ENCODE data around the gene CYB5R3. TPM values are rescaled to one million over a fixed set of nuclear protein-coding genes. Genes with fewer than 3 reads are reported as not detected.

CYB5R3 gene
- total RNA-seq, 2 donors from 2014 or later, result 125 to 455 TPM

GRCh38 chr22:42688241-42689211 is 39.3 kb upstream of the CYB5R3 start:
- H3K27ac ChIP-seq, result peak overlapping the region; percentile 80 to 91
- TF ChIP-seq, protein P1, sequence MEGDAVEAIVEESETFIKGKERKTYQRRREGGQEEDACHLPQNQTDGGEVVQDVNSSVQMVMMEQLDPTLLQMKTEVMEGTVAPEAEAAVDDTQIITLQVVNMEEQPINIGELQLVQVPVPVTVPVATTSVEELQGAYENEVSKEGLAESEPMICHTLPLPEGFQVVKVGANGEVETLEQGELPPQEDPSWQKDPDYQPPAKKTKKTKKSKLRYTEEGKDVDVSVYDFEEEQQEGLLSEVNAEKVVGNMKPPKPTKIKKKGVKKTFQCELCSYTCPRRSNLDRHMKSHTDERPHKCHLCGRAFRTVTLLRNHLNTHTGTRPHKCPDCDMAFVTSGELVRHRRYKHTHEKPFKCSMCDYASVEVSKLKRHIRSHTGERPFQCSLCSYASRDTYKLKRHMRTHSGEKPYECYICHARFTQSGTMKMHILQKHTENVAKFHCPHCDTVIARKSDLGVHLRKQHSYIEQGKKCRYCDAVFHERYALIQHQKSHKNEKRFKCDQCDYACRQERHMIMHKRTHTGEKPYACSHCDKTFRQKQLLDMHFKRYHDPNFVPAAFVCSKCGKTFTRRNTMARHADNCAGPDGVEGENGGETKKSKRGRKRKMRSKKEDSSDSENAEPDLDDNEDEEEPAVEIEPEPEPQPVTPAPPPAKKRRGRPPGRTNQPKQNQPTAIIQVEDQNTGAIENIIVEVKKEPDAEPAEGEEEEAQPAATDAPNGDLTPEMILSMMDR (IDR thresholded peaks at IDR 0.05), result peak in 1 of 4 experiments; percentile 4
- TF ChIP-seq POLR2AphosphoS5 (IDR thresholded peaks at IDR 0.05), result peak; percentile 96
- peak; percentile 33 for TF ChIP-seq POLR2A (IDR thresholded peaks at IDR 0.05)
- intact Hi-C loops (cut with DNase I), result no loop called here
- H3K9me3 ChIP-seq, result no peaks in the 10 kb centered on the region
- 12% methylated on average over 25 of the region's 25 CpGs for WGBS
- peaks cover 15% of the 10 kb centered on the region for H3K4me1 ChIP-seq (replicated peaks)
- H3K4me3 ChIP-seq, result no peak overlapping the region
- H3K27me3 ChIP-seq (replicated peaks; ENCODE audit: insufficient read depth), result no peaks in the 10 kb centered on the region
- peak; percentile 95 for DNase-seq (ENCODE audit: low spot score)
- no peaks in the 10 kb centered on the region for H3K36me3 ChIP-seq

- Histone ChIP-seq H3K4me1 (replicated peaks) (peaks cover 20% of the 10 kb centered on the region), H3K9me3 (no peaks in the 10 kb centered on the region), H3K27me3 (replicated peaks; ENCODE audit: insufficient read depth) (no peaks in the 10 kb centered on the region), H3K27ac (peak overlapping the region; percentile 58 to 91), H3K36me3 (no peaks in the 10 kb centered on the region), H3K4me3 (no peak overlapping the region)
- TF ChIP-seq POLR2A (IDR thresholded peaks at IDR 0.05), result no peak
- TF ChIP-seq POLR2AphosphoS5 (IDR thresholded peaks at IDR 0.05), result no peak
- TF ChIP-seq, protein P1 (IDR thresholded peaks at IDR 0.05), result no peak
- 86% methylated on average over 14 of the region's 14 CpGs for WGBS
- no peak for DNase-seq (ENCODE audit: low spot score)
- intact Hi-C loops (cut with DNase I), result no loop called here
Observed at GRCh38 chr22:42686756-42687491, 37.7 kb upstream of the CYB5R3 start.

GRCh38 chr22:42685941-42686653 is 36.9 kb upstream of the CYB5R3 start:
- TF ChIP-seq, protein P1 (IDR thresholded peaks at IDR 0.05), result no peak
- no peak for TF ChIP-seq POLR2AphosphoS5 (IDR thresholded peaks at IDR 0.05)
- TF ChIP-seq POLR2A (IDR thresholded peaks at IDR 0.05), result no peak
- DNase-seq (ENCODE audit: low spot score), result no peak
- Histone ChIP-seq H3K36me3 (no peaks in the 10 kb centered on the region), H3K4me1 (replicated peaks) (peaks cover 20% of the 10 kb centered on the region), H3K9me3 (no peaks in the 10 kb centered on the region), H3K27ac (peak overlapping the region; percentile 58 to 91), H3K27me3 (replicated peaks; ENCODE audit: insufficient read depth) (no peaks in the 10 kb centered on the region), H3K4me3 (no peak overlapping the region)
- intact Hi-C loops (cut with DNase I), result no loop called here
- 22% methylated on average over 5 of the region's 5 CpGs for WGBS

GRCh38 chr22:42684462-42685195 is 35.4 kb upstream of the CYB5R3 start:
- no peak for DNase-seq (ENCODE audit: low spot score)
- Histone ChIP-seq H3K27me3 (replicated peaks; ENCODE audit: insufficient read depth) (no peaks in the 10 kb centered on the region), H3K9me3 (no peaks in the 10 kb centered on the region), H3K36me3 (no peaks in the 10 kb centered on the region), H3K4me3 (no peak overlapping the region), H3K4me1 (replicated peaks) (peaks cover 20% of the 10 kb centered on the region), H3K27ac (peak overlapping the region; percentile 38 to 43)
- intact Hi-C loops (cut with DNase I), result no loop called here
- TF ChIP-seq, protein P1 (IDR thresholded peaks at IDR 0.05), result no peak
- TF ChIP-seq POLR2AphosphoS5 (IDR thresholded peaks at IDR 0.05) (no peak), POLR2A (IDR thresholded peaks at IDR 0.05) (no peak)
- WGBS, result 72% methylated on average over 11 of the region's 11 CpGs

All from prostate gland (tissue), 2 donors.